Liver (tissue), 3 donors: ENCODE results near the gene FRMD5.

Source experiments
- CTCF ChIP-seq: fragments of 150-350 bp; IDR thresholded peaks from 2 replicates; pipeline ENCODE4 v1.5.1; 2017; ENCODE audit warnings: improper control_type of control experiment, low read depth, low read length; ENCODE audit not compliant: missing input control
- EGR1 ChIP-seq, 2 donors: IDR thresholded peaks; 2 replicates each; pipeline ENCODE4 v1.6.1; 2016 to 2018; ENCODE audit warnings: antibody characterized with exemption in 2 of 2, low read depth in 2 of 2
- HNF4G ChIP-seq: IDR thresholded peaks from 2 replicates; pipeline ENCODE4 v1.6.1; 2016; ENCODE audit warnings: antibody characterized with exemption
- JUND ChIP-seq, 2 donors: IDR thresholded peaks; 2 replicates each; pipeline ENCODE4 v1.6.1; 2016; ENCODE audit warnings: antibody characterized with exemption in 2 of 2
- MAX ChIP-seq: IDR thresholded peaks from 2 replicates; pipeline ENCODE4 v1.6.1; 2016; ENCODE audit warnings: antibody characterized with exemption
- RAD21 ChIP-seq, 2 donors: IDR thresholded peaks; 2 replicates each; pipeline ENCODE4 v1.6.1; 2016; ENCODE audit warnings: antibody characterized with exemption in 2 of 2, mild to moderate bottlenecking in 2 of 2
- REST ChIP-seq: IDR thresholded peaks from 2 replicates; pipeline ENCODE4 v1.6.1; 2016; ENCODE audit warnings: antibody characterized with exemption, mild to moderate bottlenecking
- RXRA ChIP-seq, 2 donors: IDR thresholded peaks; 2 replicates each; pipeline ENCODE4 v1.6.1; 2017 to 2018; ENCODE audit warnings: antibody characterized with exemption in 2 of 2, mild to moderate bottlenecking in 1 of 2
- TAF1 ChIP-seq: conservative IDR thresholded peaks from 2 replicates; pipeline ENCODE4 v1.6.1; 2016; ENCODE audit warnings: antibody characterized with exemption, mild to moderate bottlenecking
- YY1 ChIP-seq: IDR thresholded peaks from 2 replicates; pipeline ENCODE4 v1.6.1; 2016; ENCODE audit warnings: antibody characterized with exemption, mild to moderate bottlenecking
- ZBTB33 ChIP-seq: IDR thresholded peaks from 2 replicates; pipeline ENCODE4 v1.6.1; 2016; ENCODE audit warnings: antibody characterized with exemption
- donor health status: healthy.
- donor health status: healthy.

GRCh38 chr15:44231842-44232241 is 36.8 kb upstream of the FRMD5 start:
- TF ChIP-seq CTCF (no peak), REST (no peak), ZBTB33 (no peak), TAF1 (no peak), YY1 (no peak), HNF4G (no peak), EGR1 (IDR thresholded peaks at IDR 0.05; ENCODE audit: low read depth in 2 of 2) (no peak), JUND (IDR thresholded peaks at IDR 0.05) (no peak), MAX (no peak), RXRA (IDR thresholded peaks at IDR 0.05) (no peak), RAD21 (IDR thresholded peaks at IDR 0.05) (no peak)
